ENCODE data around the gene FLYWCH2. TPM values are rescaled to one million over a fixed set of nuclear protein-coding genes. Genes with fewer than 3 reads are reported as not detected.

Gene FLYWCH2
- 37.7 TPM for polyA plus RNA-seq (2012; ENCODE audit: insufficient read depth, insufficient read length)

- peak within 1 kb of the TSS; percentile 78 for H3K4me3 ChIP-seq (ENCODE audit: low read length)
- DNase-seq (ENCODE audit: low read depth, low spot score): peak; percentile 93
Measured at GRCh38 chr16:2882650-2883457, at the start of gene FLYWCH2. FLYWCH2 (plus strand) TSS chr16:2883215; CDS start chr16:2896450, 13,235 bp downstream.

- no peak overlapping the region for H3K4me3 ChIP-seq (ENCODE audit: low read length)
- DNase-seq (ENCODE audit: low read depth, low spot score): no peak
Measured at GRCh38 chr16:2833776-2834175, 49.2 kb upstream of the FLYWCH2 start.

GRCh38 chr16:2834968-2835367 lies 48.0 kb upstream of the FLYWCH2 start:
- no peak for DNase-seq (ENCODE audit: low read depth, low spot score)
- no peak overlapping the region for H3K4me3 ChIP-seq (ENCODE audit: low read length)

GRCh38 chr16:2835638-2836493 lies 47.1 kb upstream of the FLYWCH2 start:
- DNase-seq (ENCODE audit: low read depth, low spot score): no peak
- no peak overlapping the region for H3K4me3 ChIP-seq (ENCODE audit: low read length)

- no peak overlapping the region for H3K4me3 ChIP-seq (ENCODE audit: low read length)
- no peak for DNase-seq (ENCODE audit: low read depth, low spot score)
Measured at GRCh38 chr16:2836646-2837508, 46.1 kb upstream of the FLYWCH2 start.

GRCh38 chr16:2838928-2839327 lies 44.1 kb upstream of the FLYWCH2 start:
- DNase-seq (ENCODE audit: low read depth, low spot score): peak; percentile 29
- no peak overlapping the region for H3K4me3 ChIP-seq (ENCODE audit: low read length)

- H3K4me3 ChIP-seq (ENCODE audit: low read length): no peak overlapping the region
Measured at GRCh38 chr16:2839650-2840450, 43.2 kb upstream of the FLYWCH2 start.

DNA sequence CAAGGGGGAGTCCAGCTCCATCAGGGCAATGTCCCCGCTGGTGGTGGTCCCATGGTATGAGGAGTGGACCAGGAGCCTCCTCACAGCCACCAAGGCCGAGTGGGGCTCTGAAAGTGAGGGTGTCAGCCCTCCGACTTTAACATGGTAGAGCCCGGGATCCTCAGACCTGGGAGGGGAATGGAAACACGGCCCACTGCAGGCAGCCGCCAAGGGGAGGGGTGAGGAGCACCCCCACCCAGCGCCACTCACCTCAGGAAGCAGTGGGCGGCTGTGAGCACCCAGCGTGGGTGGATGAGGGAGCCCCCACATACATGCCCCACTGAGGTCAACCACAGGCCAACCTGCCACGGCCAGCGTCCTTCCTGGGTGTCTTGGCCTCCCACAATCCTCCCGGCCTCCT lies 42.1 kb upstream of the FLYWCH2 start:
- H3K4me3 ChIP-seq (ENCODE audit: low read length): no peak overlapping the region
- no peak for DNase-seq (ENCODE audit: low read depth, low spot score)

More at GRCh38 chr16:2839650-2840450, 43.2 kb upstream of the FLYWCH2 start:
- no peak for DNase-seq (ENCODE audit: low read depth, low spot score)

GRCh38 chr16:2841606-2842339 lies 41.2 kb upstream of the FLYWCH2 start:
- peak overlapping the region; percentile 1; the same call in 1 of the 2 replicates for H3K4me3 ChIP-seq (ENCODE audit: low read length)
- DNase-seq (ENCODE audit: low read depth, low spot score): no peak

GRCh38 chr16:2842340-2843000 lies 40.5 kb upstream of the FLYWCH2 start:
- peak overlapping the region; percentile 1; the same call in 1 of the 2 replicates for H3K4me3 ChIP-seq (ENCODE audit: low read length)
- peak; percentile 63 for DNase-seq (ENCODE audit: low read depth, low spot score)

- no peak for DNase-seq (ENCODE audit: low read depth, low spot score)
- no peak overlapping the region for H3K4me3 ChIP-seq (ENCODE audit: low read length)
Measured at GRCh38 chr16:2843526-2843925, 39.5 kb upstream of the FLYWCH2 start.

DNA sequence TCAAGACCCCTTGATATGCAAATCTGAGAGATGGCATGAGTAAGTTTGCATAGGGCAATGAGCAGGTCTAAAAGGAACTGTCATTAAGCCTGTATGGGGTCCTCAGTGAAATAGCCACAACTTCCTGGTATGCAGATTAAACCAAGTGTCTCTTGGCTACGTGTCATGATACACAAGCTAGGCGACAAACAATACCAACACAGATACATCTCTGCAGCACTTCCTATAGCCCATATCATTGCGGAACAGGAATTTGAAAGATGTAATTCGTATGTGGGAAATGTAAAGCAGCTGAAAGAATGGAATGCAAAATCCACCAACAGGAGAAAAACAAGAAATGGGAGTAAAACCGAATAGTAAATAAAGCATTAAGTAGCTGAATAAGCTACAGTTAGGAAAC lies 37.9 kb upstream of the FLYWCH2 start:
- no peak overlapping the region for H3K4me3 ChIP-seq (ENCODE audit: low read length)
- no peak for DNase-seq (ENCODE audit: low read depth, low spot score)

- no peak for DNase-seq (ENCODE audit: low read depth, low spot score)
- no peak overlapping the region for H3K4me3 ChIP-seq (ENCODE audit: low read length)
Measured at GRCh38 chr16:2846511-2847310, 36.3 kb upstream of the FLYWCH2 start.

DNA sequence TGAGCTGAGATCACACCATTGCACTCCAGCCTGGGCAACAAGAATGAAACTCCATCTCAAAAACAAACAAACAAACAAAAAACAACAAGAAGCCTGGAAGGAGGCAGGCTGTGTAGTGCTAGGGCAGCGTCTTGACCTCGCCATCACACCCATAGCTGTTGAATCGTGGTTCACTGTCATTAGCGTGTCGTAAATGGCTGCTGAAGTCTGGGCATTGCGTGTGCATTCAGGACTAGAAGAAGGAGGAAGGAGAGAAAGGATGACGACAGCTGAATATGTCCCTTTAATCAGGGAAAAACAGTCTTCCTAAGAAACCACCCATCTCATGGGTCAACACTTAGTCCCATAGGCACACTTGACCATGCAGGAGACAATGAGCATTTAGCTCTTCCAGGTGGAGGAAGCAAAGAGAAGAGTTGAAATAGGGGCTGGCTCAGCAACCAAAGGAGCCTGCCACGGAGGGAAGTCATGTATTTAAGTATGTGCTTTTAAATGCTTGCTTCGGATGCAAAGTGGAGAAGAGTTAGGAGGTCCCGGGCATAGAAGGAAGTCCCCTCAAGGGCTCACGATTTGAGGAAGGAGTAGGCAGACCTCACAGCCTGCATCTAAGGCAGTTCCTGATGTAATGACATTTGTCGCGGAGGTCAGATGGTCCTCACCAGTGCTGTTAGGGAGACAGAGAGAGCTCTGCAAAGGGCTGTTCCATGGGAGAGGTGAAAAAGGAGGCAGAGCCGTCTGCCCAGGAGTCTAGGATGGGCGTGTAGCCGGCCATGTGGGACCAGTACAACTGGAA lies 33.9 kb upstream of the FLYWCH2 start:
- H3K4me3 ChIP-seq (ENCODE audit: low read length): no peak overlapping the region
- no peak for DNase-seq (ENCODE audit: low read depth, low spot score)

DNA sequence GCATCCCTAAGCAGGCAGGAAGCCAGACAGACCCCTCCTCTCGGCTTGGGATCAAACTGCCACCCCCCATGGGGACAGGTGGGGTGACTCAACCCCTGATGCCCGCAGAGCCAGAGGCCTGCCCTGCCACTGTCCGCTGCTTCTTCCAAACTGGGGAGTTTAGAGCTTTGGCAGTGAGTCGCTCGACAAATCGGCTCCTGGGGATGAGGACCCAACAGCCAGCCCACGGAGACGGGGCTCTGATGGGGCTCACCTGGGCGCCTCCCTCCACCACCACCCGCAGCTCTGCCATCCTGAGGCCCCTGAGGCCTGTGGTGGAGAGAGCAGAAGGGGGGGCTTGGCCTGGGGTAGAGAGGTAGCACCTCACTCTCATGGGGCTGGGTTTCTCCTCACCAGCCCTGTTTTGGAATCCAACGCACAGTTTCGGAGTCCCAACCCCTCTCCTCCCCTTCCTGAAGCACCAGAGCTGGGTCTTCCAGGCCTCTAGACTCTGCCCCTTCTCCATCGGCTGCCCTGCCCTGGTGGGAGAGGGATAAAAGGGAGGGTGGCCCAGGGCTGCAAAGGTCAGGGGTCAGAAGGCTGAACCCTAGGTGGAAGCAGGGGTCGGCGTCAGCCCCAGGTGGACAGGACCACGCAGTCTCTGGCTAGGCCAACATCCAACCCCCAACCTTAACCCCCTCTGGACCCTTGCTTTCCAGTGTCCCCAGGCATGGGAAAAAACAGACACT lies 30.8 kb upstream of the FLYWCH2 start:
- no peak for DNase-seq (ENCODE audit: low read depth, low spot score)
- H3K4me3 ChIP-seq (ENCODE audit: low read length): no peak overlapping the region
